GM18907 (cell line): Measurements from ENCODE around the gene LAMB2.
A peak's percentile ranks its signal among the peaks of the same experiment; 100 is the strongest.

Source experiments
- ATAC-seq: cut with Tn5 transposase; IDR thresholded peaks from one replicate; pipeline ENCODE4 v1.9.1; 2021; ENCODE audit warnings: mild to moderate bottlenecking, moderate library complexity; ENCODE audit not compliant: unreplicated experiment

The LAMB2 gene

DNA sequence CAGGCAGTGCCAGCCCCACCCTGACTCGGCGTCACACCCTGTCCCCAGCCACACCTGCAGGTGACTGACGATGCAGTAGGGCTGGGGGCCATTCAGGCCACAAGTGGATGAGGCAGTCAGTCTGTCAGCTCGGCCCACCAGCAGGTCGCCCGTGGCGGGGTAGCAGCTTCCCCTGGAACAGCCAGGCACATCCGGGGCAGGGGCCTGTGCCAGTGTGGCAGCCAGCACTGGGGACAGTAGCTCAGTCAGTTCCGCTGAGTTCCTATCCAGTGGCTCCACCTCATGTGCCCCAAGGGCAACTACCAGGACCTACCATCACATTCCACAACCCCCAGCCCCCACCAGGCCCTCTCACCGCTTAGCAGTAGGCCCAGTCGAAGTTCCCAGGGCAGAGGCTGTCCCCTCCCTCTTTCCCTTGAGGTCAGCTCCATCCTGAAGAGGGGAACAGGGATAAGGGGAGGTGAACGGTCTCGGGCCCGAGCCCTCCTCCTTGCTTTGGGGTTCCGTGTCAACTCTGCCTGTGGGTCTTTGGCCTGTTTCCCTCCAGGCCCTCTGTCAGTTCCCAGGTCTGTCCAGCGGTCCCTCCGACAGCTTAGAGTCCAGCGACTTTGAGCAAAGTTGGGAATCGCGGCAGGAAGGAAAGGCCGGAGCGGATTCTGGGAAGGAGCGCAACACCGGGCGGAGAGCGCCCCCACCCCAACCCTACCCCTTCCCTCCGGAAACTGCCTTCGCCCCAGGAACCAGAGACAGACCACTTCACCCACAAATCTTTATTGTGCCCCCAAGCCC is at the start of gene LAMB2:
Gene LAMB2, minus strand, starts transcription at position 614 of the 789 bp plus-strand sequence. Its CDS starts 183 bp downstream, at position 431.
- ATAC-seq: no peak

DNA sequence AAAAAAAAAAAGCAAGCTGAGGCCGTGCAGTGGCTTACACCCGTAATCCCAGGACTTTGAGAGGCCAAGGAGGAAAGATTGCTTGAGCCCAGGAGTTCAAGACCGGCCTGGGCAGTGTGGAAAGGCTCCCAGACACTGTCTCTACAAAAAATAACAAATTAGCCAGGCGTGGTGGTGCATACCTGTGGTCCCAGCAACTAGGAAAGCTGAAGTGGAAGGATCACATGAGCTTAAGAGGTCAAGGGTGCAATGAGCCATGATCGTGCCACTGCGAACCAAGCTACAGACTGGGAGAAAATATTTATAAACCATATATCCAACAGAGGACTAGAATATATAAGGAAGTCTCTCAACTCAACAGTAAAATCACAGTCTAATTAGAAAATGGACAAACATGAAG is 48.5 kb upstream of the LAMB2 start:
- ATAC-seq: no peak

DNA sequence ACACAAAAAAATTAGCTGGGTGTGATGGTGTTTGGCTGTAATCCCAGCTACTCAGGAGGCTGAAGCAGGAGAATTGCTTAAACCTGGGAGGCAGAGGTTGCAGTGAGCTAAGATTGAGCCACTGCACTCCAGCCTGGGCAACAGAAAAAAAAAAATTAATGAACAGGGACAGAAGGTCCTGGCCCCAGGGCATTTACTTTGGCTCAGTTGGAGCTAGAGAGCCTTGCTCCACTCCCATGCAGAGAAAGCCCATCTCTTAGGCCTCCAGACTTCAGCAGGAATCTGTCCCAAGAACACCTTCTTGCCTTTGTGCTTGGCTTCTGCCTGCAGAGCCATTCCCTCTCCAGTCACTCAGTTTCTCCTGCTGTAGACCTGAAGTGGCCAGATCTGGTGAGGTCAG is 47.3 kb upstream of the LAMB2 start:
- ATAC-seq: no peak

DNA sequence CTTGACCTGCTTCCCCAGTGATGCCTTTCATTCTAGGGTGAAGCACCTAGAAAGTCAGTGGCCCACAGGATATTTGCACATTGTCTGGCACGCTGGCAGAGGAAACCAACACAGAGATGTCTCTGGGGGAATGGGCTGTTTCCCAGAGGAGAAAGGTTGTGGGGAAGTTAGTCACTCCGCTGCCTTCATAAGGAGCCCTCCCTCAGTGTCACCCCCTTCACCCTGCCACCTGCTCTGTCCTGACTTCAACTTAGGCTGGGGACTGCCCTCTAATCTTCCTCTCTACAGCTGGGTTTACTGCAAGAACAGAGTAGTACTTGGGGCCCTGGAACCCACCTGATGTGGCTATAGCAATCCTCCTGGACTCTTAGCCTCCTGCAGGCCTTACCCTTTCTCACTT is 44.2 kb upstream of the LAMB2 start:
- no peak for ATAC-seq

DNA sequence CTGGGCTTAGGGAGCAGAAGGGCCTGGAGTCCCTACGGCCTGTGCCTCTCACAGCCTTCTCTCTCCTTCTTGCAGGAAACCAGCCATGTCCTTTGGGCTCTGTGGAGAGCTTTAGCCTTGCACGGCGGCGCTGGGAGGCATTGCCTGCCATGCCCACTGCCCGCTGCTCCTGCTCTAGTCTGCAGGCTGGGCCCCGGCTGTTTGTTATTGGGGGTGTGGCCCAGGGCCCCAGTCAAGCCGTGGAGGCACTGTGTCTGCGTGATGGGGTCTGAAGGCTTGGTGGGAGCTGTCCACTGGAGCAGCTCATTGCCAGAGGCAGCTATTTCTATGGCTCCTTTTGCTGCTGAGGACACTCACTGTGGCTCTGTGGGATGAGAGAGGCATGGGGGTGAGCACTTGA is 42.7 kb upstream of the LAMB2 start:
- no peak for ATAC-seq

DNA sequence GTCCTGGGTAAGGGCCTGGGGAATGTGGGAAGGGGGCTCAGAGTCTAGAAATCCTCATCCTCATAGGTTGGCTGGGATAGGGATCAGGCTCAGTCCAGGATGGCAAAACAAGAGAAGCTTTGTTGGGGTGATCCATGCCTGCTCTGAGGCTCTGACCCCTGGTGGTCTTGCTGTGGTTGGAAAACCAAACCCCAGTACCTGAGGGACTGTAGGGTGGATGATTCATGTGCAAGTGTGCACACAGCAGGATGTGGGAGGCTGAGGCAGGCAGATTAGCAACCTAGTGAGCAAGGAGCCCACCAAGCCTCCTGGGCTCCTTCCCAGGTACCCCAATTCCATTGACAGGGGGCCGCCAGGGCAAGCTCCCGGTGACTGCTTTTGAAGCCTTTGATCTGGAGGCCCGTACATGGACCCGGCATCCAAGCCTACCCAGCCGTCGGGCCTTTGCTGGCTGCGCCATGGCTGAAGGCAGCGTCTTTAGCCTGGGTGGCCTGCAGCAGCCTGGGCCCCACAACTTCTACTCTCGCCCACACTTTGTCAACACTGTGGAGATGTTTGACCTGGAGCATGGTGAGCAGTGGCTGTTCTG is 41.6 kb upstream of the LAMB2 start:
- no peak for ATAC-seq

DNA sequence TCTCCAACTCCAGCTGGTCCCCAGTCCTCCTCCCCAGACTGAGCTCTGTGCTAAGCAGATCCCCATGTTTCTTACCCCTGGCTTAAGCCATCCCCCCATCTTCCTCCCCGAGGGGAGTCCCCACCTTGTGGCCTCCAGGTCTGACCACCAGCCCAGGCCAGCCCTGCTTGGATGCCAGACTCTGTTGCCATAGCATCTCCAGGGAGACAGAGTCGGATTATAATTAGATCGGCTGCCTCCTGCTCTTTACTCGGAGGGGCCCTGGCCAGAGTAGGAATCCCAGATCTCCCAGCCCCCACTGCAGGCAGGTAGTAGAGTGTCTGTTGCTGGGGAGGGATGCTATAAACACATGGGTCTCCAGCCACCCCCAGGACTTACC is 40.9 kb upstream of the LAMB2 start:
- no peak for ATAC-seq

DNA sequence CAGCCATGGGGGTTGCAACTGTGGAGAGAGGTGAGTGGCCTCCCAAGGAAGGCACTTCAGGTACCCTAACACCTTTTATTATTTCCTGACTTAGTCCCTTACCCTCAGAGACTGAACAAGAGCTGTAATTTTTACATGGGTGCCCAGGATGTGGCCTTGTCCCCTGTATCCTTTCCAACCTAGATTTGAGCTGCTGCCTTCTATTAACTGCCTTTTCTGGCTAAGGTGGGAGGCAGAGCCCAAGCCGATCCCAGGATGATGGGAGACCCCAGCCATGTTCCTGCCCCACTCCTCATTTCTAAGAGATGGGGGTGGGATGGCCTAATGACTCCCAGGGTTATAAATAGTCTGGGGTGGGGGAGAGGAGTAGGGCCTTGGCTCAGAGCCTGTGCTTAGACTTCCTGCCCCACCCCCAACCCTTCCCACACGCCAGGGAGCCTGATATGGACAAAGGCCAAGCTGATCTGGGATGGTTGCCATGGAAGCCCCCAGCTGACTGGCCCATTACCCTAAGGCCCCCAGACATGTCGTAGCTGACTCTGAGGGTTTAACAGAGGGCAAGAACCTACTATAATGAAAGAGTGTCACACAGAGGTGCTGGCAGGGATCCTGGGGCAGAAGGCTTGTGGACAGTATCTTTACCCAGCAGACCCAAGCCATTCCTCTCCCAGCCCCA is 40.4 kb upstream of the LAMB2 start:
- ATAC-seq: no peak

DNA sequence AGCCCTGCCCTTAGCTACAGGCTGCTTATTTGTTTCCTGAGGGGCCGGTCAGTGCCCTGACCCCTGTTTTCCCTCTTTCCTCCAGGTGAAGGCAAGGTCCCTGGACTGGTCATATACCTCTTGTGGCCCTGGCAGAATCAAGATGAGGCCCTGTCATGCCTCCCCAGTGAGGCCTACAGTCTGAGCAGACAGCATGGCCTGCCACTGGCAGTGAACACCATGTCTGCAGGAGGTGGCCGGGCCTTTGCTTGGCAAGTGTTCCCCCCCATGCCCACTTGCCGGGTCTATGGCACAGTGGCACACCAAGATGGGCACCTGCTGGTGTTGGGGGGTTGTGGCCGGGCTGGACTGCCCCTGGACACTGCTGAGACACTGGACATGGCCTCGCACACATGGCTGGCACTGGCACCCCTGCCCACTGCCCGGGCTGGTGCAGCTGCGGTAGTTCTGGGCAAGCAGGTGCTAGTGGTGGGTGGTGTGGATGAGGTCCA is 39.7 kb upstream of the LAMB2 start:
- no peak for ATAC-seq

DNA sequence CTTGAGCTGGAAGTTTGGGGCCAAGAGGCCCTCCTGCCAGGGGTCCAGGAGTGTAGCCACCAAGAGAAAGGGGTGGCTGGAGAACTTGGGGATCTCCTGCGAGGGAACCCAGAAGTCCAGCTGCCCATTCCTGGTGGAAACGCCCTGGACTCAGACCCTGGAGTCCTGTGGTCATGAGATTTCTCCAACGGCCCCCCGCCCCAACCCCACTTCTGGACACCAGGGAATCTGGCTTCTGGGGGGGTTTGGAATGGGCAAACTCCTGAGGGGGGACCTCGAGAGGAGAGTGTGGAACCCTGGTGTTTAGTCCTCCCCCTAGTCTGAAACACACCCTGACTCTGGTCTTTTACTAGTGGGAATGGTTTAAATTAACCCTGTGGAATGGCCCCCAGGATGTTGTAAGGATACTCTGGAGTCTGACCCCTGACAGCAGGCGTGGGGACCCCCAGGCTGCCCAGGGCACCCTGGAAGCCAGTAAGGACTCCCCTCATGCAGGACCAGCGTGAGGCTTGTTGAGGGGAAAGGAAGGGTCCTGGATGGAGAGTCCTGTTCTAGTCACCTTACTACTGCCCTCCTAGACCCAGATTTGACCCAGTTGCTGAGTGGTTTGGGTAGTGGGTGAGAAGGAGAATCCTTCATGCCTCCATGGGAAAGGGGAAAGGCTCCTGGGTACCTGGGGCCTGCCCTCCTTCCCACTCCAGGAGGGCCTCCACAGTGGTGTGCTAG is 39.1 kb upstream of the LAMB2 start:
- no peak for ATAC-seq

DNA sequence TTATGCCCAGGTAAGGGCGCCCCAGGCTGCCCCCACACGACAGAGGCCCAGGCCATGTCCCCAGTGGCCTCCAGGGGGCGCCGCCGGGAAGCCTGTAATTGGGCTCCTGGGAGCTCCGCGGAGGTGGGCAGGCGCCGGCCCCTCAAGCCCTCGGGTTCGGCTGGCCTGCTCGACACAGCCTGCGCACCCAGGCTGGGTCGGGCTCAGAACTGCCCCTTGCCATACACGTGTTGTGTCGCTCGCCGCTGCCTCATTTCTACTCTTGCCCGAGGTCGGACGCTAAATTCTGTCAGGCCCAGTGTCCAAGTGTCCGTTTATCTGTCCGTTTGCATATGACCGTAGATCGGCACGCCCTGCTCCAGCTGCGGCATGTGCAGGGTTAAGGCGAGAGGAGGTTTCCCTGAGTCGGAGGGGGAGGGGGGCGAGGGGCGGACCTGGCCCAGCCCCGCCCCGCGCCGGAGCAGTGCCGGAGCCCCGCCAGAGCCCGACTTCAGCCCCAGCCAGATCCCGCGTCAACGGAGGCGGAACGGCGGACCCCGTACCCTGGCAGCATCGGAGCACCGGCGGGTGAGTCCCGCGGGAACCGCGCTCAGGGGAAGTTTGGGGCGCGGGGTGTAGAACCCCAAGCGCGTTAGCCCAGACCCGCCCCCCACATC is 38.4 kb upstream of the LAMB2 start, which contains the start of gene KLHDC8B:
Gene KLHDC8B, plus strand, starts transcription at position 480 of the 656 bp plus-strand sequence. CDS start 1,172 bp downstream, outside the sequence.
- no peak for ATAC-seq

DNA sequence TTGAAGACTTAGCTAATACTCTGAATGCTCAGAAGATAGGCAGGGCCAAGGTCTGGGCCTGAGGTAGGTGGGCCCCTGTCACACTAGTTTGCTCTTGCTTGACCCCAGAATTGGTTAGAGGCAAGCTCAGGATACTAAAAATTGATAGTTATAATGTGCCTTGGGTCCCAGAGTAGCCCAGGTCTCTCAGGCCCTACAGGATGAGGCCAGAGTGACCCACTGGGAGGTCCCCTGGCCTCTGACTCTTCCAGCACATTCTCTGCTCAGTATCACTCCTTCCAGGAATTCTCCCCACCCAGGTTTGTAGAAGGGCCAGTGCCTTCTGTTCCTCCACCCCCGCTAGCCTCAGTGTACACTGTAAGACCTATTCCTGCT is 37.9 kb upstream of the LAMB2 start:
- no peak for ATAC-seq

DNA sequence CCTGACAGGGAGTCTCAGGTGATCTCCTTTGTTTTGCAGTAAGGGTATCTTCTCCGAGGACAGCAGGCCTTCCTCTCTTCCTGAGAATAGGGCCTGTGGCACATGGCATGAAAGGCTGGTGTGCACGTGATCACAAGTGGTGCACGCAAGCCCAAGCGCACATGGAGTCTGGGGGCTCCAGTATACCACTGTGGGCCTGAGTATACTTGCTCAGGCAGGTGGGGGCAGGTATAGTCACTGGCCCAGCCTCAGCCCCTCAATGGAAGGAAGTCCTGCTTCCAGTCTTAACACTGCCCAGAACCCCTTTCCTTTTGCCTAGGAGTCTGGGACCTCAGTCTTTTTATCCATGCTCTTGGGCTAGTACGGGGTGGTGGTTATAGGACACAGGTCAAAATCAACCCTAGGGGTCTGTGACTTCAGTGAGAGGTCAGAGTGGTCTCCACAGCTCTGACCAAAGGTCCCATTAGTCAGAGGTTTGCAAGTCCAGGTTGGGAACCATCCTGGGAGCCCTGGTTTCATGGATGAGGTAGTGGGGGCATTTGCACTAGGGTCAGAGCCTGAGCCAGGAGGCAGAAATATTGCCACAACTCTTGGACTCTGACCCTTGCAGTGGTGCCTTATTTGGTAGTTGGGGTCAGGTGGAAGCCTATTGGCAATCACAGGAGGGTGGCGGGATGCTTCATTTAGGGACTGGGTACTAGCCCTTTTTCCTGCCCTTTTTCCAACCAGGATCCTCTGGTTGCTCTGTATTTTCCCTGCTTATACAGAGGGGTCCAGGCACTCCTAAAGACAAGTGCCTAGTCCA is 34.1 kb upstream of the LAMB2 start:
- ATAC-seq: no peak

DNA sequence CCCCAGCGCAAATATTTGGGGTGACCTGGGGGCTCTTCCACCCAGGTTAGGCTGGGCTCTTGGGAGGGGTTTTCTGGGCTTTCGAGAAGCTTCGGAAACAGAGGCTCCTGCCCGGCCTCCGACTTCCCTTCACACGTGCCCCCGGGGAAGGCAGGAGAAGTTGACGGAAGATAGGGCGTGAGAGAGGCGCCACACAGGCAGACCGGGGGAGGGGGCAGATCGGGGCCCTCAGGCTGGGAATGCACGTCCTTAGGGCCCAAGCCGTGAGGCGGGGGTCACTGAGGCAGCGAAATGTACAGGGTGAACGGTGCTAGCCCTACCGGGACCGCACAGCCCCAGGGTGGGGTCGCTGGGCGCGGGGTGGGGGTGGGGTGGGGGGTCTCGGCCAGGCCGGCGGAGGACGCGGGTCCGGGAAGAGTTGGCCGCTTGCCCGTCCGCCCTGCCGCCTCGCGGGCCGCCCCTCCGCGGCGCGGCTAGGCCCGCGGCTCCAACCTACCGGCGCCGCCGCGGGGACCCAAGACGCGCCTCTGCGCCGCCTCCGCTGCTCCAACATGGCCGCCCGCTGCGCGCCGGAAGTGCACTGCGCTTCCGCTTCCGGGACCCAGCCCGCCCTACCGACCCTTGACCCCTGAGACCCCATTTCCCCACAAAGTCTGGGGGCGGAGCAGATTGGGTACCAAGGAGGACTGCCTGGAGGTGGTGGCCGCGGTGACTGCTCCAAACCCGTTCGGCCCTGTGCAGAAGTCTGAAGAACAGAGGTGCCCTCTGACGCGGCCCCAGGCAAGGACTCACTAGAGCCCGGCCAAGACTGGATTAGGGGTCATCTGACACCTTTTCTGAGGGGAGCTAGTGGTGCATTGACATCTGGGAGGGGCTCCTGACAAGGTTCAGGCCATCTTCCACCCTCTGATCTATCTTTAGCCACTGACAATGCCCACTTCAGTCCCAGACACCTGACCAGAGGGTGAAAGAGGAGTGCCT is 33.2 kb upstream of the LAMB2 start, which contains the start of gene CCDC71:
Gene CCDC71, minus strand, starts transcription at position 561 of the 981 bp plus-strand sequence. CDS start 2,123 bp downstream, outside the sequence.
- ATAC-seq: peak; percentile 73

DNA sequence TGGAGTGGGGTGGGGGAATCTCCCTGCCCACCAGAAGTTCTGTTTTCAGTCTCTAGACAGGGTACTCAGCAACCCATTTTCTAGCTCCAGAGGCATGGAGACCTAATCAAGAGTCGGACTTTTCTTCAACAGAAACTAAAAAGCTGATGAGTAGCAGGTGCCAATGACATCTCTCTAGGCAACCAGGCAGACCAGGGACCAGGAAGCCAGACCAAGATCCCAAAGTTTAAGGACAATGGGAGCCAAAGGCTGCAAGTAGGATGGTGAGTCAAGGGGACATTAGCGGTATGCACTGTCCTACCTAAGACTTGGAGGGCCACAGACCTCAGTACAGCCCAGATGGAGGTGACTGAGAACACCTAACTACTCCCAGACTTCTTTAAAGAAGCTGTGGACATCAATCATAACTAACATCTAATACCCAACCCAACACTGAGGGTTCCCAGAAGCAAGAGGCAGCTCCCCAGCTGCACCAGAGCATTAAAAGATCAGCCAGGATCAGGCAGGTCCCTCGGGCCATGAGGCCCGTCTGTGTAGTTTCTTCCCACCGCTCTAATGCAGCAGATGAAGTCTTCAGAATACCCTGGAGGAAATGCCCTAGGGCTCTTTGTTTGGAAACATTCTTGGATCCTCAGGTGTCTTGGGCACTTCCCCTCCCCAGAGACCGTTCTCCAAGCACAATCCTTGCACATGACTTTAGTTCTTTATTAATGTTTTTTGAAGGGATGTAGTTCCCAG is 32.3 kb upstream of the LAMB2 start:
- no peak for ATAC-seq

DNA sequence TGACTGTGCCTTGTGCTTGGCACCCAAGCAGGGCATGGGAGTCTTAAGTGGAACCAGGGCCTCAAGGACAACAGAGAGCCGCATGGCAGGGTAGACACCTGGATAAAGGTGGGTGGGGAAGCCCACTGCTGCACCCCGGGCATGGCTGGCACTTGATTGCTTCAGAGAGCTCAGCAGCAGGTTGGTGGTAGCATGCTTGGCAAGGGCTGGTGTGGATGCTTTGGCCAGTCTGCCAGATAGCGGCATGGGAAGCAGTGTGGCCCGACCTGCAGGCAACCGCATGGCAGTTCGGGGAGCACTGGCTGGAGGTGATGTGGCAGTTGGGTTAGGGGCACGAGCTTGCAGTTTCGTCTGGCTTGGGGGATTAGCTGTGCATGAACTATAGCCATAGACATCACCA is 30.8 kb upstream of the LAMB2 start:
- no peak for ATAC-seq

DNA sequence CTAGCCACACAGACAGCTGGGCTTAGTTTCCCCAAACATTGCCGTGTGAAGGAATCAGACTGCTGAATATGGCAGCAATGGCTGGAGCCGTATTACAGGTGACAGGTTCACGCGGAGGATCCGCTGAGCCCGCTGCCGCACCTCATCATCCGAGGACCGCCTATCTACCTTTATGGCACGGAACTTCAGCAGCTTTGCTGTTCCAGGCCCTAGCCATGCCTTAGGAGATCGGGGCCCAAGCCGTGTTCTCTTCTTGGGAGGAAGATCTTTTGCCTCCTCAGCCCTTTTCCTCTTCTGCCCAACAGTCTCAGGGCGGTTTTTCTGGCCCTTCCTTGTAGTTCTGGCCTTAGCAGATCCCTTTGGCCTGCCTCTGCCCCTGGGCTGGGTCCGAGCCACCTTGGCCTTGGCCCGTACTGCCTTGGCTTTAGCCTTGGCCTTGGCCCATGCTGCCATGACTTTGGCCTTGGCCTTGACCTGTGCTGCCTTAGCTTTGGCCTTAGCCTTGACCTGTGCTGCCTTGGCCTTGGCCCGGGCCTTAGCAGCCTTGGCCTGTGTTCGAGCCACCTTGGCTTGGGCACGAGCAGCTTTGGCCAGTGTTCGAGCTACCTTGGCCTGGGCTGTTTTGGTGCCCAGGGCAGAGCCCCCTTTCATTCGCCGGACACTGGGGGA is 30.0 kb upstream of the LAMB2 start:
- no peak for ATAC-seq
